ENCODE measurements around the gene PRSS1. TPM values are rescaled to one million over a fixed set of nuclear protein-coding genes. Genes with fewer than 3 reads are reported as not detected.

Gene PRSS1
- total RNA-seq, 6 experiments from 2014 or later = not detected

- Mint-ChIP-seq H3K4me3 (no peak overlapping the region), H3K27me3 (ENCODE audit: insufficient read depth) (peaks cover 27% of the 10 kb centered on the region), H3K9me3 (no peaks in the 10 kb centered on the region), H3K36me3 (ENCODE audit: low read depth) (no peaks in the 10 kb centered on the region), H3K27ac (no peak overlapping the region), H3K4me1 (ENCODE audit: low read depth) (peaks cover 9% of the 10 kb centered on the region)
- TF ChIP-seq, protein P1, sequence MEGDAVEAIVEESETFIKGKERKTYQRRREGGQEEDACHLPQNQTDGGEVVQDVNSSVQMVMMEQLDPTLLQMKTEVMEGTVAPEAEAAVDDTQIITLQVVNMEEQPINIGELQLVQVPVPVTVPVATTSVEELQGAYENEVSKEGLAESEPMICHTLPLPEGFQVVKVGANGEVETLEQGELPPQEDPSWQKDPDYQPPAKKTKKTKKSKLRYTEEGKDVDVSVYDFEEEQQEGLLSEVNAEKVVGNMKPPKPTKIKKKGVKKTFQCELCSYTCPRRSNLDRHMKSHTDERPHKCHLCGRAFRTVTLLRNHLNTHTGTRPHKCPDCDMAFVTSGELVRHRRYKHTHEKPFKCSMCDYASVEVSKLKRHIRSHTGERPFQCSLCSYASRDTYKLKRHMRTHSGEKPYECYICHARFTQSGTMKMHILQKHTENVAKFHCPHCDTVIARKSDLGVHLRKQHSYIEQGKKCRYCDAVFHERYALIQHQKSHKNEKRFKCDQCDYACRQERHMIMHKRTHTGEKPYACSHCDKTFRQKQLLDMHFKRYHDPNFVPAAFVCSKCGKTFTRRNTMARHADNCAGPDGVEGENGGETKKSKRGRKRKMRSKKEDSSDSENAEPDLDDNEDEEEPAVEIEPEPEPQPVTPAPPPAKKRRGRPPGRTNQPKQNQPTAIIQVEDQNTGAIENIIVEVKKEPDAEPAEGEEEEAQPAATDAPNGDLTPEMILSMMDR (IDR thresholded peaks at IDR 0.05) = no peak
- DNase-seq = no peak
These were observed 38.5 kb downstream of the PRSS1 start for GRCh38 chr7:142787783-142788182.

- no peak overlapping the region for H3K4me3 Mint-ChIP-seq
- H3K27me3 Mint-ChIP-seq (ENCODE audit: insufficient read depth) = peaks cover 27% of the 10 kb centered on the region
- H3K4me1 Mint-ChIP-seq (ENCODE audit: low read depth) = peaks cover under 1% of the 10 kb centered on the region; the same call in 1 of the 2 replicates
- H3K27ac Mint-ChIP-seq = no peak overlapping the region
- no peak for DNase-seq
- no peaks in the 10 kb centered on the region for H3K36me3 Mint-ChIP-seq (ENCODE audit: low read depth)
- TF ChIP-seq, protein P1 (IDR thresholded peaks at IDR 0.05) = no peak
- H3K9me3 Mint-ChIP-seq = no peaks in the 10 kb centered on the region
These were observed 39.3 kb downstream of the PRSS1 start for GRCh38 chr7:142788303-142789289.

DNA sequence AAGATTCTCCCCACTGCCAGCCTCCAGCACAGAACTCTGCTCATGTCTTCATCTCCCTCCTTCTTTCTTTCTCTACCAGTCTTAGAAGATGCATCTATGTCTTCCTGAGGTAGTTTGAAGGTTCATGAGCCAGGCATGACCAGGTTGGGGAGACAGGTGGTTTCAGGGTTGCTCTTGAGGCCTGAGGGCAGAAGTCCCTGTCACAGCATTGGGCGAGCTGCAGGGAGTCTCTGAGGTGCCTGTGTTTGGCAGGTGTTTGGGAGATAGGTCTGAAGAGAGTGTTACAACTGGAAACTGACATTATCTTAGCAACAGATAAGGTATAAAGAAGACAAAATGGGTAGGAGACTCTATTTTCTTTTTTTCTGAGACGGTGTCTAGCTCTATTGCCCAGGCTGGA, 40.2 kb downstream of the PRSS1 start:
- no peak for DNase-seq
- no peaks in the 10 kb centered on the region for H3K9me3 Mint-ChIP-seq
- H3K4me3 Mint-ChIP-seq = no peak overlapping the region
- no peaks in the 10 kb centered on the region for H3K36me3 Mint-ChIP-seq (ENCODE audit: low read depth)
- H3K4me1 Mint-ChIP-seq (ENCODE audit: low read depth) = no peaks in the 10 kb centered on the region; the same call in 1 of the 2 replicates
- no peak overlapping the region for H3K27ac Mint-ChIP-seq
- TF ChIP-seq, protein P1 (IDR thresholded peaks at IDR 0.05) = no peak
- H3K27me3 Mint-ChIP-seq (ENCODE audit: insufficient read depth) = peaks cover 35% of the 10 kb centered on the region

DNA sequence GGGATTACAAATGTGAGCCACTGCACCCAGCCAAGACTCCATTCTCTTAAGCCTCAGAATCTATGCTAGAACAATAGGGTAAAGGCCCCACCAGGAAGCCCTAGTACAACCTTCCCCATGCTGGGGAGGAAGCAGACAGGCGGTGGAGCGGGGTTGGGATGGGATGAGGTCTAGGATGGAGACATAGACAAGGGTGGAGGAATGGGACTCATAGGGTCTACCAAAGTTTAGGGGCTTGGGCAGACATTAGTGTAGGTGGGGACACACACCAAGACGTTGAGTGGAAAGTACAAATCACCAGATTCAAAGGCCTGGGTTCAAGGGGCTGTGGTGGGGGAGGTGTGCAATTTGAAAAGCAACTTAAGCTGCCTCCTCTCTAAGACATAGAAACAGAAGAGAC, 40.8 kb downstream of the PRSS1 start:
- H3K9me3 Mint-ChIP-seq = no peaks in the 10 kb centered on the region
- H3K27ac Mint-ChIP-seq = no peak overlapping the region
- H3K4me1 Mint-ChIP-seq (ENCODE audit: low read depth) = no peaks in the 10 kb centered on the region; the same call in 1 of the 2 replicates
- H3K27me3 Mint-ChIP-seq (ENCODE audit: insufficient read depth) = peaks cover 41% of the 10 kb centered on the region
- H3K4me3 Mint-ChIP-seq = no peak overlapping the region
- TF ChIP-seq, protein P1 (IDR thresholded peaks at IDR 0.05) = no peak
- no peaks in the 10 kb centered on the region for H3K36me3 Mint-ChIP-seq (ENCODE audit: low read depth)
- DNase-seq = no peak

GRCh38 chr7:142790555-142790954, 41.3 kb downstream of the PRSS1 start:
- Mint-ChIP-seq H3K4me1 (ENCODE audit: low read depth) (no peaks in the 10 kb centered on the region; the same call in 1 of the 2 replicates), H3K27ac (no peak overlapping the region), H3K4me3 (no peak overlapping the region), H3K27me3 (ENCODE audit: insufficient read depth) (peaks cover 44% of the 10 kb centered on the region), H3K9me3 (no peaks in the 10 kb centered on the region), H3K36me3 (ENCODE audit: low read depth) (no peaks in the 10 kb centered on the region)
- DNase-seq = no peak
- TF ChIP-seq, protein P1 (IDR thresholded peaks at IDR 0.05) = no peak
